H1 (cell line): ENCODE results near the gene PTPN7.

Source experiments
- CEBPB ChIP-seq: IDR thresholded peaks from 2 replicates; pipeline ENCODE4 v1.6.1; 2012; ENCODE audit warnings: low read depth, low read length
- GABPA ChIP-seq: IDR thresholded peaks from 2 replicates; pipeline ENCODE4 v1.6.1; 2011; ENCODE audit warnings: mild to moderate bottlenecking, low read length, moderate library complexity, borderline replicate concordance; ENCODE audit not compliant: insufficient read depth
- RAD21 ChIP-seq, 2 experiments: IDR thresholded peaks in 1 of 2; conservative IDR thresholded peaks in 1 of 2; 2 replicates each; pipeline ENCODE4 v1.6.1; 2011; ENCODE audit warnings: low read depth in 2 of 2, low read length in 2 of 2, improper control_type of control experiment in 1 of 2, inconsistent platforms in 1 of 2, mild to moderate bottlenecking in 1 of 2, moderate library complexity in 1 of 2
- TBP ChIP-seq: IDR thresholded peaks from 2 replicates; pipeline ENCODE4 v1.6.1; 2011; ENCODE audit warnings: low read depth, low read length, improper control_type of control experiment
- TF ChIP-seq, protein P1 (sequence below), 3 experiments: IDR thresholded peaks; 1 replicate in 2 of 3; 2 replicates in 1 of 3; pipeline versions ENCODE4 v1.5.1 to v1.6.1; 2011; ENCODE audit warnings: low read length in 3 of 3, mild to moderate bottlenecking in 3 of 3, inconsistent platforms in 2 of 3, low read depth in 1 of 3, moderate library complexity in 1 of 3; ENCODE audit not compliant: insufficient read depth in 1 of 3; ENCODE audit errors: control extremely low read depth in 1 of 3
- TF ChIP-seq, protein P2 (sequence below): IDR thresholded peaks from 2 replicates; pipeline ENCODE4 v1.6.1; 2012; ENCODE audit warnings: inconsistent platforms

DNA sequence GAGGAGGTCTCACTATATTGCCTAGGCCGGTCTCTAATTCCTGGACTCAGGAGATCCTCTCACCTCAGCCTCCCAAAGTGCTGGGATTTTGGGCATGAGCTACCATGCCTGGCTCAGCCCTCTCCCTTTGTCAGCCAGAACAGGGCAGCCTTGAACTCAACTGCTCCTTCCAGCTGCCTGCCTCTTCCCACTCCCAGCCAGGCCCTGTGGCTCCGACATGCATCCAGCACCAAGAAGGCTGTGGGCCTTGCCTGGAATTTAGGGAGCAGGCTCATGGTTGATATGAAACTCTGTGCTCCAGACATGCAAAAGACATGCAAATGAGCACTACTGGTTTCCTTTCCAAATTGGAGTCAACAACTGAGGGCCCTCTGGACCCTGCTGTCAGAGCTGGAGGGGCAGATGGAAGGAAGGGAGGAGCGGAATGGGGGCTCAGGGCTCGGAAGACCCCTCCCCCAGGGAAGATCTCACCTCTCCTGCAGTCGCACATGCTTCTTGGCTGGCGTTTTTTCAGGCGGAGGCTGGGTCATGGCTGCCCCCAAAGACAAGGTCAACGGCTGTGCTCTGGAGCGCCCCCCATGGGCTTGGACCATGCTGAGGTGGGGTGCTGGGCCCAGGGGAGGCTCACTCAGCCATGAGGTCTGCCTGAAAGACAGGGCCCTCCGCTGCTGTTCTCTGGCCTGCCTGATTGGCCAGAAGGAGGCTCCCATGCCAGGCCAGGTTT, 1.4 kb downstream of the PTPN7 start:
- TF ChIP-seq GABPA = no peak
- TF ChIP-seq, protein P1, sequence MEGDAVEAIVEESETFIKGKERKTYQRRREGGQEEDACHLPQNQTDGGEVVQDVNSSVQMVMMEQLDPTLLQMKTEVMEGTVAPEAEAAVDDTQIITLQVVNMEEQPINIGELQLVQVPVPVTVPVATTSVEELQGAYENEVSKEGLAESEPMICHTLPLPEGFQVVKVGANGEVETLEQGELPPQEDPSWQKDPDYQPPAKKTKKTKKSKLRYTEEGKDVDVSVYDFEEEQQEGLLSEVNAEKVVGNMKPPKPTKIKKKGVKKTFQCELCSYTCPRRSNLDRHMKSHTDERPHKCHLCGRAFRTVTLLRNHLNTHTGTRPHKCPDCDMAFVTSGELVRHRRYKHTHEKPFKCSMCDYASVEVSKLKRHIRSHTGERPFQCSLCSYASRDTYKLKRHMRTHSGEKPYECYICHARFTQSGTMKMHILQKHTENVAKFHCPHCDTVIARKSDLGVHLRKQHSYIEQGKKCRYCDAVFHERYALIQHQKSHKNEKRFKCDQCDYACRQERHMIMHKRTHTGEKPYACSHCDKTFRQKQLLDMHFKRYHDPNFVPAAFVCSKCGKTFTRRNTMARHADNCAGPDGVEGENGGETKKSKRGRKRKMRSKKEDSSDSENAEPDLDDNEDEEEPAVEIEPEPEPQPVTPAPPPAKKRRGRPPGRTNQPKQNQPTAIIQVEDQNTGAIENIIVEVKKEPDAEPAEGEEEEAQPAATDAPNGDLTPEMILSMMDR (IDR thresholded peaks at IDR 0.05; ENCODE audit: control extremely low read depth in 1 of 3, insufficient read depth in 1 of 3, low read depth in 1 of 3, low read length in 3 of 3) = peak in 2 of 3 experiments; percentile 3 to 40; a peak in 2 of 4 replicates
- TF ChIP-seq CEBPB = no peak
- TF ChIP-seq, protein P2, sequence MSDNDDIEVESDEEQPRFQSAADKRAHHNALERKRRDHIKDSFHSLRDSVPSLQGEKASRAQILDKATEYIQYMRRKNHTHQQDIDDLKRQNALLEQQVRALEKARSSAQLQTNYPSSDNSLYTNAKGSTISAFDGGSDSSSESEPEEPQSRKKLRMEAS = peak; percentile 49; the same call in 1 of the 2 replicates
- no peak for TF ChIP-seq TBP
- TF ChIP-seq RAD21 (IDR thresholded peaks at IDR 0.05 in 1 of 2, conservative IDR thresholded peaks at IDR 0.05 in 1 of 2; ENCODE audit: low read depth in 2 of 2, low read length in 2 of 2) = no peak
